HCT116 (cell line): ENCODE results near the gene TBX15. TPM values are rescaled to one million over a fixed set of nuclear protein-coding genes. Genes with fewer than 3 reads are reported as not detected.

ENCODE experiments used
- ATAC-seq: fragments of 200-7000 bp; cut with Tn5 transposase; 2 replicates; pipeline ENCODE4 v1.9.1; 2020; ENCODE audit warnings: mild to moderate bottlenecking, moderate library complexity
- BruUV-seq: library from RNA; stranded (reverse); fragments of 400-500 nt; replicated peaks from 2 replicates; lab custom pipeline; 2021; lab: Mats Ljungman, UMichigan
- CTCF ChIA-PET: fragments of 300-600 bp; sonication (Branson Sonifier 250); formaldehyde crosslinking; loops from one replicate; lab custom pipeline; 2021; ENCODE audit warnings: antibody characterized with exemption; lab: Charles Lee
- POLR2A ChIA-PET: fragments of 300-600, 350-600 bp; sonication (Branson Sonifier 250); formaldehyde crosslinking; loops from one replicate; lab custom pipeline; 2021; ENCODE audit warnings: antibody characterized with exemption; lab: Charles Lee
- RAD21 ChIA-PET, 2 experiments: fragments of 300-600 bp; sonication (Branson Sonifier 250); formaldehyde crosslinking; loops; one replicate each; lab custom pipeline; 2023; ENCODE audit warnings: low total read pairs in 2 of 2; ENCODE audit not compliant: uncharacterized antibody in 2 of 2, unreplicated experiment in 2 of 2, low non-redundant PET in 1 of 2; lab: Charles Lee
- DNase-seq: peaks from one replicate; pipeline ENCODE4 v3.0.0-alpha.2; 2010; ENCODE audit warnings: low read depth, low spot score
- H2AFZ ChIP-seq: fragments of 200-600 bp; shearing (Covaris generic), sonication (generic); 2 replicates; pipeline ENCODE4 v1.6.1; 2017; ENCODE audit warnings: low read depth, mixed run types, mixed read lengths, antibody characterized with exemption, low read length; ENCODE audit not compliant: poor library complexity, severe bottlenecking
- H3K27ac ChIP-seq: 2 replicates; pipeline ENCODE4 v1.5.1; 2012; ENCODE audit warnings: low read depth, low read length
- H3K27me3 ChIP-seq: fragments of 200-600 bp; sonication (generic); 2 replicates; pipeline ENCODE4 v1.6.1; 2016; ENCODE audit warnings: mixed run types, low read length, mixed read lengths; ENCODE audit not compliant: insufficient read depth
- H3K36me3 ChIP-seq, 2 experiments: fragments of 200-500 bp in 1 of 2; fragments of 200-600 bp in 1 of 2; sonication (Bioruptor generic) in 1 of 2; sonication (generic) in 1 of 2; 2 replicates each; pipeline versions ENCODE4 v1.5.1 to v1.6.1; 2014 to 2016; ENCODE audit warnings: low read length in 2 of 2, inconsistent platforms in 1 of 2, mixed read lengths in 1 of 2, mixed run types in 1 of 2; ENCODE audit not compliant: insufficient read depth in 2 of 2, control insufficient read depth in 1 of 2
- H3K4me1 ChIP-seq, 2 experiments: fragments of 200-600 bp in 1 of 2; sonication (generic) in 1 of 2; 2 replicates each; pipeline versions ENCODE4 v1.5.1 to v1.6.1; 2012 to 2017; ENCODE audit warnings: low read length in 2 of 2, inconsistent platforms in 1 of 2, mild to moderate bottlenecking in 1 of 2, mixed read lengths in 1 of 2, mixed run types in 1 of 2, moderate library complexity in 1 of 2; ENCODE audit not compliant: insufficient read depth in 2 of 2, control insufficient read depth in 1 of 2
- H3K4me2 ChIP-seq: fragments of 200-600 bp; sonication (generic); 2 replicates; pipeline ENCODE4 v1.6.1; 2017; ENCODE audit warnings: mixed run types, low read length, mixed read lengths
- H3K4me3 ChIP-seq, 2 experiments: fragments of 200-600 bp in 1 of 2; sonication (generic) in 1 of 2; replicated peaks in 1 of 2; 2 replicates each; pipeline ENCODE4 v1.5.1; 2011 to 2016; ENCODE audit warnings: low read length in 2 of 2, control low read depth in 1 of 2, low read depth in 1 of 2, mild to moderate bottlenecking in 1 of 2, mixed read lengths in 1 of 2, mixed run types in 1 of 2
- H3K79me2 ChIP-seq: fragments of 200-600 bp; sonication (generic); 2 replicates; pipeline ENCODE4 v1.6.1; 2017; ENCODE audit warnings: mild to moderate bottlenecking, mixed run types, low read length, moderate library complexity, mixed read lengths; ENCODE audit not compliant: insufficient read depth
- H3K9ac ChIP-seq: fragments of 200-600 bp; sonication (generic); 2 replicates; pipeline ENCODE4 v1.6.1; 2016; ENCODE audit warnings: low read length, mixed read lengths
- H3K9me2 ChIP-seq: fragments of 200-600 bp; sonication (generic), shearing (Covaris generic); 2 replicates; pipeline ENCODE4 v1.6.1; 2017; ENCODE audit warnings: mixed run types, mild to moderate bottlenecking, moderate library complexity; ENCODE audit not compliant: insufficient read depth
- H3K9me3 ChIP-seq, 2 experiments: fragments of 200-500 bp in 1 of 2; fragments of 200-600 bp in 1 of 2; sonication (Bioruptor generic) in 1 of 2; sonication (generic) in 1 of 2; 2 replicates each; pipeline ENCODE4 v1.6.1; 2014 to 2017; ENCODE audit warnings: low read length in 2 of 2, mixed read lengths in 2 of 2, inconsistent platforms in 1 of 2, low read depth in 1 of 2, mild to moderate bottlenecking in 1 of 2, mixed run types in 1 of 2, moderate library complexity in 1 of 2; ENCODE audit not compliant: control insufficient read depth in 1 of 2, insufficient read depth in 1 of 2
- H4K20me1 ChIP-seq: fragments of 200-600 bp; sonication (generic), shearing (Covaris generic); 2 replicates; pipeline ENCODE4 v1.6.1; 2017; ENCODE audit warnings: mixed run types, mild to moderate bottlenecking, moderate library complexity; ENCODE audit not compliant: insufficient read depth
- CBX3 ChIP-seq: IDR thresholded peaks from 2 replicates; pipeline ENCODE4 v1.6.1; 2012; ENCODE audit warnings: low read depth
- CEBPB ChIP-seq: IDR thresholded peaks from 2 replicates; pipeline ENCODE4 v1.6.1; 2012; ENCODE audit warnings: low read depth
- EGR1 ChIP-seq: IDR thresholded peaks from 2 replicates; pipeline ENCODE4 v1.6.1; 2012; ENCODE audit warnings: low read depth
- ELF1 ChIP-seq: IDR thresholded peaks from 2 replicates; pipeline ENCODE4 v1.6.1; 2012; ENCODE audit warnings: low read depth, borderline replicate concordance
- EZH2 ChIP-seq: fragments of 200-600 bp; sonication (generic); IDR thresholded peaks from 2 replicates; pipeline ENCODE4 v1.6.1; 2017; ENCODE audit warnings: antibody characterized with exemption, mixed run types
- EZH2phosphoT487 ChIP-seq: fragments of 200-600 bp; IDR thresholded peaks from 2 replicates; pipeline ENCODE4 v1.6.1; 2018; ENCODE audit warnings: antibody characterized with exemption, borderline replicate concordance
- JUND ChIP-seq: IDR thresholded peaks from 2 replicates; pipeline ENCODE4 v1.6.1; 2012
- POLR2A ChIP-seq: IDR thresholded peaks from 2 replicates; pipeline ENCODE4 v1.7.0; 2011; ENCODE audit warnings: borderline replicate concordance; ENCODE audit not compliant: insufficient read depth, insufficient read length; ENCODE audit errors: extremely low read depth
- POLR2AphosphoS5 ChIP-seq: IDR thresholded peaks from 2 replicates; pipeline ENCODE4 v1.6.1; 2011; ENCODE audit warnings: mild to moderate bottlenecking, low read depth, low read length, moderate library complexity
- SP1 ChIP-seq: IDR thresholded peaks from 2 replicates; pipeline ENCODE4 v1.6.1; 2012; ENCODE audit warnings: low read depth
- SRF ChIP-seq: IDR thresholded peaks from 2 replicates; pipeline ENCODE4 v1.6.1; 2012; ENCODE audit warnings: low read depth
- TCF7L2 ChIP-seq: IDR thresholded peaks from 2 replicates; pipeline ENCODE4 v1.7.0; 2011; ENCODE audit warnings: borderline replicate concordance, inconsistent platforms; ENCODE audit not compliant: insufficient read depth, insufficient read length; ENCODE audit errors: extremely low read depth
- YY1 ChIP-seq: IDR thresholded peaks from 2 replicates; pipeline ENCODE4 v1.6.1; 2011; ENCODE audit warnings: low read length, low read depth, moderate library complexity, mild to moderate bottlenecking; ENCODE audit not compliant: insufficient replicate concordance; ENCODE audit errors: extremely low read depth
- ZNF274 ChIP-seq: fragments of 200-500 bp; sonication (Bioruptor generic); IDR thresholded peaks from 2 replicates; pipeline ENCODE4 v1.6.1; 2014; ENCODE audit warnings: mild to moderate bottlenecking, low read depth, low read length, inconsistent platforms
- intact Hi-C: fragments of 100-400 bp; cut with micrococcal nuclease; formaldehyde crosslinking; loops from 2 replicates; pipeline ENCODE4 v1.10.0; 2022
- total RNA-seq: library from RNA; stranded (reverse); gene quantifications from one replicate; pipeline ENCODE4 v1.2.1, GENCODE V29; 2021; ENCODE audit not compliant: unreplicated experiment
- TF ChIP-seq, protein P1 (sequence below): IDR thresholded peaks from 2 replicates; pipeline ENCODE4 v1.6.1; 2012; ENCODE audit warnings: low read depth
- TF ChIP-seq, protein P2 (sequence below): IDR thresholded peaks from 2 replicates; pipeline ENCODE4 v1.6.1; 2011; ENCODE audit warnings: mild to moderate bottlenecking, low read length, moderate library complexity; ENCODE audit not compliant: insufficient replicate concordance; ENCODE audit errors: extremely low read depth

TBX15 gene
- total RNA-seq, 1 experiment from 2014 or later, result not detected

DNA sequence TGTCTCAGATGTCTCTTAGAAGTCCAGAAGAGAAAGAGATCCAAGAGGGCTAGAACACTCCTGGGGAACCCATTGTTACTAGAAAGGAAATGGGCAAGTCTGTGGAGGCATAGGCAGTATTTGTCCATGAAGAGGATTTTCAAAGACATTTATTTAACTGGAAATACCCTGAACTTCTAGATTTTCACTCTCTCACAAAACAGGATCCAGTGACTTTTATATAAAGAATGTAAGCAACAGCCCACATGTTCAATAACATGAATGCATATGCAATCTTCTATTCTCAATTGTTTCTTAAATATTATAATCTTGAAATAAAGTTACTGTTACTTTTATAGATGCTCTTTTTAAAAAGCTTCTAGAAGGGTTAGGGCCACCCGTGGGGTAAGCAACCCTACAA is 53.4 kb downstream of the TBX15 start:
- ATAC-seq, result no peak

DNA sequence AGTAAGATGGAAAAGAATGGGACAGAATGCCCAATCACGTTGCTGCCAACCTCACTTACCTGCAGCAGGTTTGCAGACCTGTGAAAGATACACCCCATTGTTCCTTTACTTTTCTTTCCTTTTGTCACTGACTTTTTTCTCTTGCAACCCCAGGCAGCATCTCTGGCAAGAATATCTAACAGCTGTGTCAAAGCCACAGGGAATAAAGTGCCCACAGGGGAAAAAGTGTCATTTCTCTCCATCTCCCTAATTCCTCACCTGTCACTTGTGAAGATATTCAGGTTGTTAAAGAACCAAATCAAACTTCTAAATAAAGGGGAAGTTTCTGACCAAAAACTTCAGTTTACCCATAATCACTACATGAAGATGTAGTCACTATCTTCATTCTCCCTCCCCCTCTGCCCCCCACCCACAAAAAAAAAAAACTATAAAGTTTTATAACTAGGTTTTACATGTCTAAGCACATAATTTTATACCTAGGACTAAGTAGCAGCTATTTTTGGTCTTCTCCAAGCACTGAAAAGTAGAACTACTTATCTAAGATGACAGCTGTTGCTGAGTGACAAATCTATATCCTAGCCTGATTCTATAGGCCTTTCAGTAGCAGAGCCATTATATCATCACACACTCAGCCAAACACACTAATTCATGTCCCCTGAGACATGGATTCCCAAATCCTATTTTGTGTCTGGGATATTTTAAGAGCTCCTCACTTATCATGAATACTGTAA is 54.9 kb downstream of the TBX15 start:
- no peak overlapping the region for H3K4me2 ChIP-seq
- intact Hi-C loops, result no loop called here
- H3K36me3 ChIP-seq, result no peaks in the 10 kb centered on the region
- H3K79me2 ChIP-seq, result no peaks in the 10 kb centered on the region
- no peaks in the 10 kb centered on the region for H3K4me1 ChIP-seq
- ATAC-seq (no peak), DNase-seq (no peak)
- ChIA-PET CTCF (no interaction called here), RAD21 (no interaction called here), POLR2A (no interaction called here)
- no TSS peak for BruUV-seq
- no peaks in the 10 kb centered on the region; the same call in 1 of the 2 replicates for H4K20me1 ChIP-seq
- TF ChIP-seq TCF7L2, result no peak
- TF ChIP-seq POLR2A, result no peak
- TF ChIP-seq, protein P1, sequence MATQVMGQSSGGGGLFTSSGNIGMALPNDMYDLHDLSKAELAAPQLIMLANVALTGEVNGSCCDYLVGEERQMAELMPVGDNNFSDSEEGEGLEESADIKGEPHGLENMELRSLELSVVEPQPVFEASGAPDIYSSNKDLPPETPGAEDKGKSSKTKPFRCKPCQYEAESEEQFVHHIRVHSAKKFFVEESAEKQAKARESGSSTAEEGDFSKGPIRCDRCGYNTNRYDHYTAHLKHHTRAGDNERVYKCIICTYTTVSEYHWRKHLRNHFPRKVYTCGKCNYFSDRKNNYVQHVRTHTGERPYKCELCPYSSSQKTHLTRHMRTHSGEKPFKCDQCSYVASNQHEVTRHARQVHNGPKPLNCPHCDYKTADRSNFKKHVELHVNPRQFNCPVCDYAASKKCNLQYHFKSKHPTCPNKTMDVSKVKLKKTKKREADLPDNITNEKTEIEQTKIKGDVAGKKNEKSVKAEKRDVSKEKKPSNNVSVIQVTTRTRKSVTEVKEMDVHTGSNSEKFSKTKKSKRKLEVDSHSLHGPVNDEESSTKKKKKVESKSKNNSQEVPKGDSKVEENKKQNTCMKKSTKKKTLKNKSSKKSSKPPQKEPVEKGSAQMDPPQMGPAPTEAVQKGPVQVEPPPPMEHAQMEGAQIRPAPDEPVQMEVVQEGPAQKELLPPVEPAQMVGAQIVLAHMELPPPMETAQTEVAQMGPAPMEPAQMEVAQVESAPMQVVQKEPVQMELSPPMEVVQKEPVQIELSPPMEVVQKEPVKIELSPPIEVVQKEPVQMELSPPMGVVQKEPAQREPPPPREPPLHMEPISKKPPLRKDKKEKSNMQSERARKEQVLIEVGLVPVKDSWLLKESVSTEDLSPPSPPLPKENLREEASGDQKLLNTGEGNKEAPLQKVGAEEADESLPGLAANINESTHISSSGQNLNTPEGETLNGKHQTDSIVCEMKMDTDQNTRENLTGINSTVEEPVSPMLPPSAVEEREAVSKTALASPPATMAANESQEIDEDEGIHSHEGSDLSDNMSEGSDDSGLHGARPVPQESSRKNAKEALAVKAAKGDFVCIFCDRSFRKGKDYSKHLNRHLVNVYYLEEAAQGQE, result no peak
- no peak for TF ChIP-seq EZH2
- no peak for TF ChIP-seq CBX3
- TF ChIP-seq EGR1, result no peak
- no peak for TF ChIP-seq POLR2AphosphoS5
- no peak for TF ChIP-seq SP1
- H3K9me3 ChIP-seq, result no peaks in the 10 kb centered on the region
- peaks cover 6% of the 10 kb centered on the region for H3K27me3 ChIP-seq
- no peak overlapping the region for H3K4me3 ChIP-seq
- no peak overlapping the region for H2AFZ ChIP-seq
- no peak overlapping the region for H3K9ac ChIP-seq
- no peaks in the 10 kb centered on the region for H3K9me2 ChIP-seq
- no peak overlapping the region for H3K27ac ChIP-seq

More for the DNA sequence above, 53.4 kb downstream of the TBX15 start:
- Histone ChIP-seq H2AFZ (no peak overlapping the region), H3K9me2 (no peaks in the 10 kb centered on the region), H3K36me3 (no peaks in the 10 kb centered on the region), H3K4me1 (no peaks in the 10 kb centered on the region), H3K4me2 (no peak overlapping the region), H3K4me3 (no peak overlapping the region), H3K9ac (no peak overlapping the region), H3K27ac (no peak overlapping the region), H3K27me3 (peaks cover 6% of the 10 kb centered on the region), H4K20me1 (no peaks in the 10 kb centered on the region; the same call in 1 of the 2 replicates), H3K79me2 (no peaks in the 10 kb centered on the region), H3K9me3 (no peaks in the 10 kb centered on the region)
- RAD21 ChIA-PET, result no interaction called here
- CTCF ChIA-PET, result no interaction called here
- POLR2A ChIA-PET, result no interaction called here
- intact Hi-C loops, result no loop called here
- BruUV-seq, result no TSS peak
- no peak for DNase-seq
- no peak for TF ChIP-seq ZNF274
- TF ChIP-seq SRF, result no peak
- TF ChIP-seq EZH2phosphoT487, result no peak
- TF ChIP-seq YY1, result no peak
- TF ChIP-seq POLR2AphosphoS5, result no peak
- TF ChIP-seq ELF1, result no peak
- no peak for TF ChIP-seq EZH2
- TF ChIP-seq CEBPB, result no peak
- TF ChIP-seq, protein P2, sequence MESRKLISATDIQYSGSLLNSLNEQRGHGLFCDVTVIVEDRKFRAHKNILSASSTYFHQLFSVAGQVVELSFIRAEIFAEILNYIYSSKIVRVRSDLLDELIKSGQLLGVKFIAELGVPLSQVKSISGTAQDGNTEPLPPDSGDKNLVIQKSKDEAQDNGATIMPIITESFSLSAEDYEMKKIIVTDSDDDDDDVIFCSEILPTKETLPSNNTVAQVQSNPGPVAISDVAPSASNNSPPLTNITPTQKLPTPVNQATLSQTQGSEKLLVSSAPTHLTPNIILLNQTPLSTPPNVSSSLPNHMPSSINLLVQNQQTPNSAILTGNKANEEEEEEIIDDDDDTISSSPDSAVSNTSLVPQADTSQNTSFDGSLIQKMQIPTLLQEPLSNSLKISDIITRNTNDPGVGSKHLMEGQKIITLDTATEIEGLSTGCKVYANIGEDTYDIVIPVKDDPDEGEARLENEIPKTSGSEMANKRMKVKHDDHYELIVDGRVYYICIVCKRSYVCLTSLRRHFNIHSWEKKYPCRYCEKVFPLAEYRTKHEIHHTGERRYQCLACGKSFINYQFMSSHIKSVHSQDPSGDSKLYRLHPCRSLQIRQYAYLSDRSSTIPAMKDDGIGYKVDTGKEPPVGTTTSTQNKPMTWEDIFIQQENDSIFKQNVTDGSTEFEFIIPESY, result no peak
- TF ChIP-seq JUND, result no peak
